HL-60/S4 (cell line): ENCODE measurements around the gene CHCHD10.

Source experiments
- in situ Hi-C: fragments of 300-500 bp; cut with MboI; formaldehyde crosslinking; loops from 2 replicates; pipeline ENCODE4 v1.14.3; 2022; ENCODE audit warnings: low sequenced_read_pairs

The CHCHD10 gene

GRCh38 chr22:23773483-23774113 is 5.8 kb upstream of the CHCHD10 start:
- in situ Hi-C loops, result no loop called here

GRCh38 chr22:23772649-23773473 is 5.1 kb upstream of the CHCHD10 start, which contains the start of gene MMP11:
Gene MMP11 (plus strand): TSS chr22:23772849. CDS start chr22:23772871, 22 bp downstream.
- in situ Hi-C loops, result no loop called here

- in situ Hi-C loops, result no loop called here
Observed at GRCh38 chr22:23772315-23772648, 4.5 kb upstream of the CHCHD10 start.

GRCh38 chr22:23769321-23769965 is 1.7 kb upstream of the CHCHD10 start:
- in situ Hi-C loops, result no loop called here

GRCh38 chr22:23767303-23767672 is 484 bp downstream of the CHCHD10 start:
- in situ Hi-C loops, result no loop called here

GRCh38 chr22:23764899-23765881 is 2.6 kb downstream of the CHCHD10 start:
- in situ Hi-C loops, result no loop called here

GRCh38 chr22:23763954-23764353 is 3.8 kb downstream of the CHCHD10 start:
- in situ Hi-C loops, result no loop called here

GRCh38 chr22:23763579-23763945 is 4.2 kb downstream of the CHCHD10 start:
- in situ Hi-C loops, result no loop called here

GRCh38 chr22:23762842-23763578 is 4.8 kb downstream of the CHCHD10 start, which contains the start of gene C22orf15:
Gene C22orf15 (plus strand): TSS chr22:23762990. CDS start chr22:23763307, 317 bp downstream.
- in situ Hi-C loops, result no loop called here

- in situ Hi-C loops, result no loop called here
Observed at GRCh38 chr22:23760056-23760455, 7.7 kb downstream of the CHCHD10 start.

- in situ Hi-C loops, result no loop called here
Observed at GRCh38 chr22:23759566-23759965, 8.2 kb downstream of the CHCHD10 start.

- in situ Hi-C loops, result no loop called here
Observed at GRCh38 chr22:23756891-23757290, 10.9 kb downstream of the CHCHD10 start.

- in situ Hi-C loops, result no loop called here
Observed at GRCh38 chr22:23755711-23756110, 12.1 kb downstream of the CHCHD10 start.

GRCh38 chr22:23754980-23755636 is 12.7 kb downstream of the CHCHD10 start:
- in situ Hi-C loops, result no loop called here

GRCh38 chr22:23754220-23754919 is 13.4 kb downstream of the CHCHD10 start, which contains the start of gene VPREB3:
Gene VPREB3 (minus strand): TSS chr22:23754425. CDS start chr22:23754363, 62 bp downstream.
- in situ Hi-C loops, result no loop called here

GRCh38 chr22:23753385-23753784 is 14.4 kb downstream of the CHCHD10 start:
- in situ Hi-C loops, result no loop called here

GRCh38 chr22:23752750-23753149 is 15.0 kb downstream of the CHCHD10 start:
- in situ Hi-C loops, result no loop called here

GRCh38 chr22:23752090-23752691 is 15.6 kb downstream of the CHCHD10 start:
- in situ Hi-C loops, result no loop called here
